ENCODE measurements around the gene GNG7. TPM values are rescaled to one million over a fixed set of nuclear protein-coding genes. Genes with fewer than 3 reads are reported as not detected.

The GNG7 gene
- total RNA-seq, 2 donors from 2014 or later: 12.3 to 12.4 TPM

DNA sequence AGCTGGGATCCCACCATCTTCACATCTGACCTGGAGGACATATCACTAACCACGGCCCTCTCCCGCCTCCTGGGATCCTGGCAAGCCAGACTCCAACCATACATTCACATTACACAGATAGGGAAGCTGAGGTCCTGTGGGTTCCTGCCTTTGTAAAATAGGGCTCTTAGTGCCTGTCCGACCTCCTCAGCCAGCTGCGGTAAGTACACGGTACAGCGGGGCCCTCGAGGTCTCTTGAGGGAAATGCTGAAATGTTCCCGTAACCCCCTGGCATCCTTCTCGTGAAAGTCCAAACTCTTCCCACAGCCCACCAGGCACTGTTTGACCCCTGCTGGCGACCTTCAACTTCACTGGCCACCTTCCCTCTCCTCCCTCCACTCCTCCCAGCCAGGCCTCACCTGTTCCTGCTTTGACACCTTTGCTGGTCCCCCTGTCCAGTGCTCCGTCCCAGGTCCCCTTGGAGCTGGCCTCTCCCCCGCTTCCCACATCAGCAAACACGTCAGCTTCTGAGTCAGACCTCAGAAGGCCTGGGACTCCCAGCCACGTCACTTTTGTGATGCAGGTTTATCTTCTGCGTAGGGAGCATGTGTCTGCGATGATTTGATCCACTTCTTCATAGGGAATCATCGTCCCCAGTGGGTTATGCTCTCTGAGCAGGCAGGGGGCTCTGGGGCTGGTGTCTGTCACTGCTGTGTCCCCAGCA lies 8.8 kb upstream of the GNG7 start:
- TF ChIP-seq, protein P1, sequence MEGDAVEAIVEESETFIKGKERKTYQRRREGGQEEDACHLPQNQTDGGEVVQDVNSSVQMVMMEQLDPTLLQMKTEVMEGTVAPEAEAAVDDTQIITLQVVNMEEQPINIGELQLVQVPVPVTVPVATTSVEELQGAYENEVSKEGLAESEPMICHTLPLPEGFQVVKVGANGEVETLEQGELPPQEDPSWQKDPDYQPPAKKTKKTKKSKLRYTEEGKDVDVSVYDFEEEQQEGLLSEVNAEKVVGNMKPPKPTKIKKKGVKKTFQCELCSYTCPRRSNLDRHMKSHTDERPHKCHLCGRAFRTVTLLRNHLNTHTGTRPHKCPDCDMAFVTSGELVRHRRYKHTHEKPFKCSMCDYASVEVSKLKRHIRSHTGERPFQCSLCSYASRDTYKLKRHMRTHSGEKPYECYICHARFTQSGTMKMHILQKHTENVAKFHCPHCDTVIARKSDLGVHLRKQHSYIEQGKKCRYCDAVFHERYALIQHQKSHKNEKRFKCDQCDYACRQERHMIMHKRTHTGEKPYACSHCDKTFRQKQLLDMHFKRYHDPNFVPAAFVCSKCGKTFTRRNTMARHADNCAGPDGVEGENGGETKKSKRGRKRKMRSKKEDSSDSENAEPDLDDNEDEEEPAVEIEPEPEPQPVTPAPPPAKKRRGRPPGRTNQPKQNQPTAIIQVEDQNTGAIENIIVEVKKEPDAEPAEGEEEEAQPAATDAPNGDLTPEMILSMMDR (conservative IDR thresholded peaks at IDR 0.05): no peak
- Histone ChIP-seq H3K4me3 (ENCODE audit: low read length) (no peak overlapping the region), H3K27ac (ENCODE audit: low read depth, low read length) (no peak overlapping the region), H3K9ac (ENCODE audit: extremely low read depth, low read length, poor library complexity, severe bottlenecking) (no peak overlapping the region), H3K9me3 (ENCODE audit: control insufficient read depth, low read length) (peaks cover 7% of the 10 kb centered on the region), H3K36me3 (ENCODE audit: control insufficient read depth, insufficient read depth, low read length) (no peaks in the 10 kb centered on the region), H3K27me3 (ENCODE audit: control insufficient read depth, insufficient read depth, low read length, poor library complexity, severe bottlenecking) (no peaks in the 10 kb centered on the region), H3K4me1 (ENCODE audit: control insufficient read depth, insufficient read depth, low read length) (no peaks in the 10 kb centered on the region)
- H3K9me3 Mint-ChIP-seq: peaks cover 11% of the 10 kb centered on the region
- no peak overlapping the region for H3K4me3 Mint-ChIP-seq
- H3K27me3 Mint-ChIP-seq (ENCODE audit: insufficient read depth): peaks cover 11% of the 10 kb centered on the region
- no peak overlapping the region for H3K27ac Mint-ChIP-seq
- H3K36me3 Mint-ChIP-seq (ENCODE audit: low read depth): peaks cover 11% of the 10 kb centered on the region
- DNase-seq: no peak
- WGBS, 2 experiments (ENCODE audit: insufficient coverage in 1 of 2, insufficient read length in 1 of 2): 76 to 81% methylated on average over 15 to 17 of the region's 17 CpGs
- no peaks in the 10 kb centered on the region for H3K4me1 Mint-ChIP-seq

DNA sequence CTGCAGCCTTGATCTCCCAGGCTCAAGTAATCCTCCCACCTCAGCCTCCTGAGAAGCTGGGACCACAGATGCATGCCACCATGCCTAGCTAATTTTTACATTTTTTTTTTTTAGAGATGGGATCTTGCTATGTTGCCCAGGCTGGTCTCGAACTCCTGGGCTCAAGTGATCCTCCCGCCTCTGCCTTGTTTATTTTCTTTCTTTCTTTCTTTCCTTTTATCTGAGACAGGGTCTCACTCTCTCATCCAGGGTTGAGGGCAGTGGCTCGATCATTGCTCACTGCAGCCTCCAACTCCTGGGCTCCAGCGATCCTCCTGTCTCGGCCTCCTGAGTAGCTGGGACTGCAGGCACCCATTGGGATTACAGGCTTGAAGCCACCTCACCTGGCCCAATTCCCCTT lies 3.8 kb upstream of the GNG7 start:
- H3K36me3 ChIP-seq (ENCODE audit: control insufficient read depth, insufficient read depth, low read length): no peaks in the 10 kb centered on the region
- peaks cover 9% of the 10 kb centered on the region for H3K27me3 ChIP-seq (ENCODE audit: control insufficient read depth, insufficient read depth, low read length, poor library complexity, severe bottlenecking)
- H3K4me1 ChIP-seq (ENCODE audit: control insufficient read depth, insufficient read depth, low read length): no peaks in the 10 kb centered on the region
- peaks cover 11% of the 10 kb centered on the region for H3K27me3 Mint-ChIP-seq (ENCODE audit: insufficient read depth)
- WGBS, 2 experiments (ENCODE audit: insufficient coverage in 1 of 2, insufficient read length in 1 of 2): 89 to 90% methylated on average over 5 of the region's 5 CpGs
- H3K4me3 ChIP-seq (ENCODE audit: low read length): no peak overlapping the region
- no peak overlapping the region for H3K27ac ChIP-seq (ENCODE audit: low read depth, low read length)
- no peak overlapping the region for H3K9ac ChIP-seq (ENCODE audit: extremely low read depth, low read length, poor library complexity, severe bottlenecking)
- H3K4me1 Mint-ChIP-seq: no peaks in the 10 kb centered on the region
- TF ChIP-seq, protein P1 (conservative IDR thresholded peaks at IDR 0.05): no peak
- H3K4me3 Mint-ChIP-seq: no peak overlapping the region
- H3K27ac Mint-ChIP-seq: no peak overlapping the region
- DNase-seq: no peak
- no peaks in the 10 kb centered on the region for H3K9me3 ChIP-seq (ENCODE audit: control insufficient read depth, low read length)
- H3K9me3 Mint-ChIP-seq: no peaks in the 10 kb centered on the region
- no peaks in the 10 kb centered on the region for H3K36me3 Mint-ChIP-seq (ENCODE audit: low read depth)

DNA sequence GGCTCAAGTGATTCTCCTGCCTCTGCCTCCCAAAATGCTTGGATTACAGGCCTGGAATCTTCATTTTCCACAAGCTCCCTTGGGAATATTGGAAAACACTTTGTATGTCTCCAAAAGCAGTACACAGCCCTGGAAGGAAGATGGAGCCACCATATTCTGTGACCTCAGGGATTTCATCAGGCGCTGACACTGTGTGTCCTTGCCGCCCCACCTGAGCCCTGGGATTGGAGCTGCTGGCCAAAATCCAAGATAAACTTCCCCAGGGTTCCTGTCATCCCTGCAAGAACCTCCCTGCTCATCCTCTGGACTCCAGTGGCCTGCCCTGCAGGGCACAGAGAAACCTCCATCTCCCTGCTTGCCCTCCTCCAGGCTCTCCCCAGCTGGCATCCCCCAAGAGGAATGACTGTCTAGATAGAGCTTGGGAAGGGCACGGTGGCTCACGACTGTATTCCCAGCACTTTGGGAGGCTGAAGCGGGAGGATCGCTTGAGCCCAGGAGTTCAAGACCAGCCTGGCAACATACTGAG lies 1.3 kb upstream of the GNG7 start:
- no peak for DNase-seq
- Histone ChIP-seq H3K4me3 (ENCODE audit: low read length) (no peak overlapping the region), H3K9me3 (ENCODE audit: control insufficient read depth, low read length) (no peaks in the 10 kb centered on the region), H3K36me3 (ENCODE audit: control insufficient read depth, insufficient read depth, low read length) (no peaks in the 10 kb centered on the region), H3K9ac (ENCODE audit: extremely low read depth, low read length, poor library complexity, severe bottlenecking) (no peak overlapping the region), H3K27ac (ENCODE audit: low read depth, low read length) (no peak overlapping the region), H3K27me3 (ENCODE audit: control insufficient read depth, insufficient read depth, low read length, poor library complexity, severe bottlenecking) (peaks cover 22% of the 10 kb centered on the region), H3K4me1 (ENCODE audit: control insufficient read depth, insufficient read depth, low read length) (no peaks in the 10 kb centered on the region)
- H3K4me1 Mint-ChIP-seq: peaks cover 9% of the 10 kb centered on the region
- no peaks in the 10 kb centered on the region for H3K36me3 Mint-ChIP-seq (ENCODE audit: low read depth)
- WGBS, 2 experiments (ENCODE audit: insufficient coverage in 1 of 2, insufficient read length in 1 of 2): 77 to 90% methylated on average over 5 to 6 of the region's 6 CpGs
- H3K4me3 Mint-ChIP-seq: no peak overlapping the region
- H3K27me3 Mint-ChIP-seq (ENCODE audit: insufficient read depth): peaks cover 21% of the 10 kb centered on the region
- no peak overlapping the region for H3K27ac Mint-ChIP-seq
- TF ChIP-seq, protein P1 (conservative IDR thresholded peaks at IDR 0.05): no peak
- H3K9me3 Mint-ChIP-seq: no peaks in the 10 kb centered on the region
